ENCODE results near the gene SETD1B. TPM values are rescaled to one million over a fixed set of nuclear protein-coding genes. Genes with fewer than 3 reads are reported as not detected.

SETD1B gene
- total RNA-seq, 1 donor, result 4.7 TPM

DNA sequence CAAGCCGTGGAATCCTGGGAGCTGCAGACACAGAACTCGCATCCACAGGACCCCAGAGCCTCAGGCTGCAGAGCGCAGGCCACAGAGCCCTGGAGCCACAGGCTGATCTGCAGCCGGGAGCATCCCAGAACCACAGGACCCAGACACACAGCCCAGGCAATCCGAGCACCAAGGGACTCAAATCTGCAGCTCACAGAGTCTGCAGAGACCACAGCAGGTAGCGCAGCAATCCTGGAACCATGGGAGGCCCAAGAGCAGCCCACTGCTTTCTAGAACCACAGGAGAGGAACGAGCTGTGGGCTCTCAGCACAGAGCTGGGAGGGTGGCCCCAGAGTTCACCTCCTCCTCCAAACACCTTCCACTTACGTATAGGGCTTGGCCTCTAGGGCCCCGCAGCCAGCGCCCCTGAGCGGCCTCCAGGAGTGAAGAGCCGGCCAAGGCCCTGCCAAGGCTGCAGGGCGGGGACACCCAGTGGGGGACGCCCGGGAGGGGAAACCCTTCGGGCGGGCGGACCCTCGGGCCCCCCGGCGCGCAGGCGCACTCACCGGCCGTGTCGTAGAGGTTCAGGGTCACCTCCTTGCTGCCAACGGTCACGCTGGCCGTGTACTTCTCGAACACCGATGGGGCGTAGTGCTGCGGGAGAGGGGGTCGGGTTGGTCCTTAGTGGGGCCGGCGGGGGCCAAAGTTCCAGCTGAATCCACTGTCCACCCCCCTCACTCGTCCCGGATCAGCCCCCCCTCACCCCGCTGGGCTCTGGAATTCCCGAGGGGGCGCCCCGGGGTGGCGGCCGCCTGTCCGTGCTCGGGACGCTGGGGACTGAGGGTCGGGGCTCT is 11.0 kb upstream of the SETD1B start:
- DNase-seq (ENCODE audit: low read depth), result no peak
- TF ChIP-seq, protein P1, sequence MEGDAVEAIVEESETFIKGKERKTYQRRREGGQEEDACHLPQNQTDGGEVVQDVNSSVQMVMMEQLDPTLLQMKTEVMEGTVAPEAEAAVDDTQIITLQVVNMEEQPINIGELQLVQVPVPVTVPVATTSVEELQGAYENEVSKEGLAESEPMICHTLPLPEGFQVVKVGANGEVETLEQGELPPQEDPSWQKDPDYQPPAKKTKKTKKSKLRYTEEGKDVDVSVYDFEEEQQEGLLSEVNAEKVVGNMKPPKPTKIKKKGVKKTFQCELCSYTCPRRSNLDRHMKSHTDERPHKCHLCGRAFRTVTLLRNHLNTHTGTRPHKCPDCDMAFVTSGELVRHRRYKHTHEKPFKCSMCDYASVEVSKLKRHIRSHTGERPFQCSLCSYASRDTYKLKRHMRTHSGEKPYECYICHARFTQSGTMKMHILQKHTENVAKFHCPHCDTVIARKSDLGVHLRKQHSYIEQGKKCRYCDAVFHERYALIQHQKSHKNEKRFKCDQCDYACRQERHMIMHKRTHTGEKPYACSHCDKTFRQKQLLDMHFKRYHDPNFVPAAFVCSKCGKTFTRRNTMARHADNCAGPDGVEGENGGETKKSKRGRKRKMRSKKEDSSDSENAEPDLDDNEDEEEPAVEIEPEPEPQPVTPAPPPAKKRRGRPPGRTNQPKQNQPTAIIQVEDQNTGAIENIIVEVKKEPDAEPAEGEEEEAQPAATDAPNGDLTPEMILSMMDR (IDR thresholded peaks at IDR 0.05; ENCODE audit: insufficient read depth, low read depth, low read length), result no peak
- H3K4me3 ChIP-seq (ENCODE audit: low read depth, low read length), result peak overlapping the region; percentile 68

DNA sequence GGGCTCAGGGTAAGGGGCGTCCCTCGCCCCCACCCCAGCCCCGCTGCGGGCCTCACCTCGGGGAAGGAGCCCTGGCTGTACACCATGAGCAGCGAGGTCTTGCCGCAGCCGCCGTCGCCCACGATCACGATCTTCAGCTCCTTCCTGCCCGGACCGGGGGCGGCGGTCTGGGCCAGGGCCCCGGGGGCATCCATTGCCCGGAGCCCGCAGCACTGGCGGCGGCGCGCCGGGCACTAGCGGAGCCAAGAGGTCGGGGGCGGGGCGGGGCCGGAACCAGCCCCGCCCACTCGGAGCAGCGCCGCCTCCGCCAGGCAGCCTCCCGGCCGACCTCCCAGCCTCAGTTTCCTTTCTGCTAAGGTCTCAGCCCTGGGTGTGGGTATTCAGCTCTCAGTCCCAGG is 10.4 kb upstream of the SETD1B start, which contains the start of gene RHOF:
Gene RHOF, minus strand, starts transcription at position 249 of the 398 bp plus-strand sequence. Its CDS starts 55 bp downstream, at position 194.
- DNase-seq (ENCODE audit: low read depth), result no peak
- TF ChIP-seq, protein P1 (IDR thresholded peaks at IDR 0.05; ENCODE audit: insufficient read depth, low read depth, low read length), result no peak
- peak within 1 kb of the TSS; percentile 68 for H3K4me3 ChIP-seq (ENCODE audit: low read depth, low read length)

DNA sequence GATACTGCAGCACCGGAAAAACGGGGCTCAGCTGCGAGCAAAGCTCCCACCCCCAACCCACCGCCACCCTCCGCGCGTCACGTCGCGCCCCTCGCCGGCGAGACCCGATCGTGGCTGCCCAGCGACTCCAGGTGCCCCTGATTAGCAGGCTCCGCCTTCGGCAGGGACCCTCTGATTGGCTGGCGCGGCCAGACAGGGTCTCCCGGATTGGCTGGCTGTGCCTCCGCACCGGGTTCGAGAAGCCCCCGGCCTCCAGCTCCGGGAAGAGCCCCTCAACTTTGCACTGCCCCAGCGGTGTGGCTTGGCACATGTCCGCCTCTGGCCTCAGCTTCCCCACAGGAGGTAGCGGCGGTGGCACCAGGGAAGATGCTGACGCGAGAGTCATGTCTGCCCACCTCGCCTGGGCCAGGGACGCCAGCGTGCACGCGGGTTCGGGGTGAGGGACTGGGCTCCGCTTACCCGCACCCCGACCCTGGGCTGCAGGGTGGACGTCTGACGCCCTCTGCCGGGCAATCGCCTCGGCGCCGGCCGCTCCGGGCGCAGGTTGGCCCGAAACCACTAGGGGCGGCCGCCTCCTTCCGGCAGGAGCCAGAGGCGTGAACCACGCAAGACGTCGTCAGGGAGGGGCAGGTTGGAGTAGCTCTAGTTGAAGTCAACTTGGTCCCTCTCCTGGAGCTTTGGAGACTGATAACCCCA is 9.8 kb upstream of the SETD1B start:
- DNase-seq (ENCODE audit: low read depth), result peak; percentile 91
- TF ChIP-seq, protein P1 (IDR thresholded peaks at IDR 0.05; ENCODE audit: insufficient read depth, low read depth, low read length), result peak; percentile 99
- peak overlapping the region; percentile 68 for H3K4me3 ChIP-seq (ENCODE audit: low read depth, low read length)

DNA sequence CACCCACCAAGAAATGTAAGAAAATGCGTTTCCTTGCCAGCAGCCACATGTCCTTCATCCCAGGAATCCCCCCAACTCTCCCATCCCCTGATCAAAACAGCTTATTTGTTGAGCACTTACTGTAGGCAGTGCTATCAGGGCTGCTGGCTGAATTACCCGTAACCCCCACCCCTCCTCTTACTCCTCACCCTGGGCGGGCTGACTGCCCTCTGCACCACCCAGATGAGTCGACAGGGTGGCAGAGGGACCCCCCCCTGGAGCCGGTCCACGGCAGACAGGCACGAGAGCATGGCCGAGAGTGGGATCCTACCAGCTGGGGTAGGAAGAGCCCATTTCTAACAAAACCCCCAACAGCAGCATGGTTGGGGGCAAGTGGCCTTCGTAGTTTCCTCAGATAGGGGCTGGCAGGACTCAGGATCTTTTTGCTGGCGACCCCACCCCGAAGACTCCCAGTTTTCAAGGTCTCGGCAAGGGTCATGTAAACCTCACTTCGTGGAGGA is 9.2 kb upstream of the SETD1B start:
- no peak for DNase-seq (ENCODE audit: low read depth)
- peak overlapping the region; percentile 16 for H3K4me3 ChIP-seq (ENCODE audit: low read depth, low read length)
- TF ChIP-seq, protein P1 (IDR thresholded peaks at IDR 0.05; ENCODE audit: insufficient read depth, low read depth, low read length), result no peak

DNA sequence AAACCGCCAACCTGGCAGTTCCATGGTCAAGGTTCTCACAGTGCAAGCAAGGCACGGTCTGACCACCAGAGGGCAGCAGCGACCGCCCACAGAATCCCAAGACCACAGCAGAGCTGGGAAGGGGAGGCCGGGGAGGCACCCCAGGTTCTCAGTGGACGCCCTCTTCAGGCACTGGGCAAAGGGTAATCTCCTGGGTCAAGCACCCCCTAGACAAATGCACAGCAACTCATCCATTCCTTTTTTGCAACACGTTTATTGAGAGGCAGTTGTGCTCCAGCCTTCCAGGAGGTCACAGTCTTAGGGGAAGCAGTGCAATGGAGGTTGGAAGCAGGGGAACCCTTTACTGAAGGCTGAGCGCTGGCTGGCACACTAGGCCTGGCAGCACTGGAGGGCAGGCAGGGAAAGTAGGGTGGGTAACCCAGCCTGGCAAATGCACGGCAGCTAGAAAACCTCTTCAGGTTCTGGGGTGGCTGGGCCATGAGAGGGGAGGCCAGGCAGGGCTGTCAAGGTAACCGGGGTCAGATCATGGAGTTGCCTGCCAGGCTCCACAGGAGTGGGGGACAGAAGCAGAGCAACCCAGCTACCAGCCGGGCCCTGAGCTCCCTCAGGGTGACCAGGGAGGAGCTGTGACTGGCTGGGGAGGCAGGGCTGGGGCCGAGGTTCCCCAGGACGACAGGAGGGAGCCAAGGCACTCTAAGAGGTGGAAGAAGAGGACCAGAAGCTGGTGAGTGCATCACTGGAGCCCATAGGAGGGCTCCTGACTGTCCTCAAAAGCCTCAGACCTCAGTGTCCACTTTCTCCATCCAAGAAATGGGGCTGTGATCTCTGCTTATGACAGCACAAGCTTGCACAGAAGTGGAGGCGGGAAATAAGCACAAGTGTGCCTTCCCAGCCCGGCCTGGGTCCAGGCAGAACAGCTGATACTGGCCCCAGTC is 8.5 kb upstream of the SETD1B start:
- TF ChIP-seq, protein P1 (IDR thresholded peaks at IDR 0.05; ENCODE audit: insufficient read depth, low read depth, low read length), result peak; percentile 90
- DNase-seq (ENCODE audit: low read depth), result peak; percentile 89

More for the DNA sequence above, 8.5 kb upstream of the SETD1B start:
- H3K4me3 ChIP-seq (ENCODE audit: low read depth, low read length), result peak overlapping the region; percentile 16
